Activated CD8-positive, alpha-beta memory T cell treated with anti-CD3 and anti-CD28 coated beads, Interleukin-2, amount 50 U/mL, for 24 hours (primary cell): ENCODE data around the gene MPP2.
"Not testable (repeated sequence)": the region's sequence is repeated elsewhere in the genome, so short reads cannot be mapped to it uniquely, and the experiment has no call there.

Source experiments
- DNase-seq: peaks from one replicate; pipeline ENCODE4 v3.0.0-alpha.2; 2020; ENCODE audit errors: extremely low read depth

MPP2 gene

DNA sequence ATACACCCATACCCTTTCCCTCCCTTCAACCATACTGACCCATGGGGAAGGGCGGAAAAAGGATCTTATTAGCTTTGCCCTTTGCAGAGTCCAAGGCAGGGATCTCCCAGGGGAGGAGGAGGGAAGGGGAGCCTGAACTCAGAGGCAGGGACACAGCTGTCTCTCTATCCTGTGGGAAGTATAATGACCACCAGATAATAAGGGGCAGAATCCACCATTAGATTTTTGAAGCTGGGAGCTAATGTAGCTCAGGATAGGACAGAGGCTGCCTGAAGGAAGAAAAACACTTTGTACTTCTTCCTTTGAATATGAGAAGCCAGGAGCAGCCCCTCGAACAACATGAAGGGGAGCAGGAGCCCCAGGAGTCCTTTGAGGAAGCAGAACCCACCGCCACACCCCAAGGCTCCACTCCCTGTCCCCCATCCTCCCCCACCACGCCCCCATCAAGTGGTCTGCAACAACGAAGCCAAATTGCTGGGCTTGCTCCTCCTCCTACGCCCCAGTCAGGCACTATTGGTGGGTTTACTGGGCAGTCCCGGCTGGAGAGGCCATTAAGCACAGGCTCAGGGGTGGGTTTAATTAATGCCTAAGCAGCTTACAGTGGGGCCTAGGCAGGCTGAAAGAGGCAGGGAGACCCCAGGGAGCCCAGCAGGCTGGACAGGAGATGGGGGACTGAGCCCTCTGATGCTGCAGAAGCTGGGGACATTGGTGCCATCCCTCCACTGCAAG lies 5.3 kb downstream of the MPP2 start:
- no peak for DNase-seq

DNA sequence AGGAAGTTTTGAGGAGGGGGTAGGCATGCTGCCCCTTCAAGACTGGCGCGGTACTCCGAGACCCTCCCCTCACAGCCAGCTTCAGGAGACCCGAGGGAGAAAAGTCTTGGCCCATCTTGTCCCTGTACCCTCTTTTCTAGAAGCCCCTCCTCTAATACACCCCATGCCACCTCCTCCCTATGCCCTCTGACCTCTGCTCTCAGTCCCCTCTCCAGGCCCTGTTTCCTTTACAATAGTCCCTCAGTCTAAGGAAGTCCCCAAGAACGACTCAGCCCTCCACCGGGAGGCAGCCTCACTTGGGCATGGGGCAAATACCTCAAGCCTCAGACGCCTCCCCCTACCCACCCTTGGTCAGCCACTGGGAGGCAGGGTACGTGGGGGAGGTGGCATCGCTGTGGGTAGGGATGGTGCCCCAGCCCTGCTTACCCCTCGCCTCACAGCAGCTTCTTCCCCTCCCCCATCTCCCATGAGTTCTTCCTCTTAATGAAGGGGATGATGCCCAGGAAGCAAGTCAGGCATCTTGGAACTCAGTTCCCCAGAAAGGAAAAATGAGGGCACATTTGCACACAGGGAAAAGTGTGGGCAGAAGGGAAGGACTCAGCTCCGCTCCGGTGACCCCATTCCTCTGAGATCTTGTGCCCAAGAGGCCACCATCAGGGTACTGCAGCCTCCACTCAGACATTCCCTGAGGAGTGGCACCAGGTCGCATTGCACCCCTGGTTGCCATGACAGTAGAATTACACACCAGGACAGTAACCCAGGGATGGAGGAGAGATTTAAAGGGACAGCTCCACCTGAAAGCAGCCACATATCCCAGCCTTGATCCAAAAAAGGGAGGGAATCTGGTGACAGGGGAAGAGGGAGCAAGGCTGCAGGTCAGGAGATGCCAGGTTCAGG lies 6.2 kb downstream of the MPP2 start:
- DNase-seq = no peak

DNA sequence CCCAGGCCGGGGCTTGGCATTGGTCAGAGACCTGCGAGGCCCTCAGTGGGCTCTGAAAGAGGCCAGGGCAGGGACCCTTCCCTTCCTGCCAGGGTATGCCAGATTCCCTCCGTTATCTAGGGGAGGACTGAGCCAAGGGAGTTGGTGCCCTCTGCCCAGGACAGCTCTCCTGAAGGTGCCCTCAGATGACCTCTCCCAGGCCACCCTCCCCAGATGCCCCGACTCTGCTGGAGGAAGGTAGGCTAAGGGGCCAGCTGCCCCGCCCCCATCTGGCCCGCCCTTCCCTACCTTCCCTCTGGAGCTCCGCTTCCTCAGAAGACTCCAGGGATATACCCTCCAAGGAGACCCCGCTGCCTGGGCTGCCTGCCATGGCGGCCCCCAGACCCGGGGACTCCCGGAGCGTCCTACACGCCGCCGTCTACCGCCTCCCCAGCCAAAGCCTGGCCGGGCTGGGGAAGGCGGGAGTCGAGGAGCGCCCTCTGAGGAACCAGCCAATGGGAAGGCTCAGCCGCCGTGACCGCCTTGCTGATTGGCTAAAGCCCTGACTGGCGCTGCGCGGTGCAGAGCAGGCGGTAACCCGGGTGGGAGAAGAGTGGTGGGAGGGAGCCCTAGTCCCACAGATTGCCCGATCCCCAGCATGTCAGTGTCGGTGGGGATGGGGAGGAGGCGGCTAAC lies 7.0 kb downstream of the MPP2 start:
- DNase-seq = peak; percentile 66

DNA sequence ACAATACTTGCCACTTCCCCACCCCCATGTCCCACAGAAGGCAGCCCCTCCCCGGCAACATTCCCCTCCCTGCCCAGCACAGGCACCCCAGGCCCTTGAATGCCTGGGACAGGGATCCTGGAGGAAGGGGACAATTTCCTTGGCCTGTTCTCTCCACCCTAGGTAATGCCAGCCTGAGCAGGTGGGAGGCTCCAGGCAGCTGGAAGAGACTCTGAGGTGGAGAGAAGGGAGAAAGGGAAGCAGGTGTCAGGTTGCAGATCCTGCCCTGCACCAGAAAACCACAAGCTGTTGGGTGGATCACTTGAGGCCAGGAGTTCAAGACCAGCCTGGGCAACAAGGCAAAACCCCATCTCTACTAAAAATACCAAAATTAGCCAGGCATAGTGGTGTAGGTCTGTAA lies 8.9 kb downstream of the MPP2 start:
- DNase-seq = no peak

DNA sequence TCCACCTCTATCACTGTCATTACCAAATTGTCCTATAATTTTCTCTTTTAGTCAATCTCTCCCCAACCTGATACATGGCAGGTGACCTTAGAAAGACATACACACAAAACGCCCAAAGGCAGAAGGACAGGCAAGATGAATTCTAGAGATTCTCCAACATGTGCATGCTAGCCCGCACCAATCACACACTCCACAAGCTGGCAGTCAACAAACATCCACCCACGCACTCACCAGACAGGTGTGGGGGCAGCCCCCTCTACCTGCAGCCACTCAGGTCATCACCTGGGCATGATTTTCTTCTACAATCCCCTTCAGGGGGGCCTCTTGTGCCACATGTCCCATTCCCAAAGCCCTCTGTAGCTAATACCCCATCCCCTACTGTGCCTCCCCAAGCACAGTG lies 9.5 kb downstream of the MPP2 start:
- no peak for DNase-seq

DNA sequence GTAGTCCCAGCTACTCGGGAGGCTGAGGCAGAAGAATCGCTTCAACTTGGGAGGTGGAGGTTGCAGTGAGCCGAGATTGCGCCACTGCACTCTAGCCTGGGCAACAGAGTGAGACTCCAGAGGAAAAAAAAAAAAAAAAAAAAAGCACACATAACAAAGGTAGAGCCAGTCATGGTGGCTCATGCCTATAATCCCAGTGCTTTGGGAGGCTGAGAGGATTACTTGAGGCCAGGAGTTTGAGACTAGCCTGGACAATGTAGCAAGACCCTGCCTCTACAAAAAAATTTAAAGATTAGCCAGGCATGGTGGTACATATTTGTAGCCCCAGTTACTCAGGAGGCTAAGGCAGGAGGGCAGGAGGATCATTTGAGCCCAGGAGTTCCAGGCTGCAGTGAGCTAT lies 12.8 kb downstream of the MPP2 start:
- not testable (repeated sequence) for DNase-seq

DNA sequence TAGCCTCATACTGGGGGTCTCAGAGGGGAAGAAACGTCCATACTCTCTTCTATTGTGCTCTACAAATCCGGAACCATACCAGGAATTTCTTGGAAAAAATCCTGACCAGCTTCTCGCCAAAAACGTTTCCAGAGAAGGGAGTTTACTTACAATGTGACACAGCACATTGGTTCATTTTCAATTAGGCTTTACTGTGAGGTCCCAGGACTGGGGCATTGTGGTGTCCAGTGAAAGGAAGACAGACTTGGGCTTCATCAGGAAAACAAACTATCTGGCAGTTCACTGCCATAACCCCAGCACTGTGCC lies 14.7 kb downstream of the MPP2 start:
- DNase-seq = no peak

DNA sequence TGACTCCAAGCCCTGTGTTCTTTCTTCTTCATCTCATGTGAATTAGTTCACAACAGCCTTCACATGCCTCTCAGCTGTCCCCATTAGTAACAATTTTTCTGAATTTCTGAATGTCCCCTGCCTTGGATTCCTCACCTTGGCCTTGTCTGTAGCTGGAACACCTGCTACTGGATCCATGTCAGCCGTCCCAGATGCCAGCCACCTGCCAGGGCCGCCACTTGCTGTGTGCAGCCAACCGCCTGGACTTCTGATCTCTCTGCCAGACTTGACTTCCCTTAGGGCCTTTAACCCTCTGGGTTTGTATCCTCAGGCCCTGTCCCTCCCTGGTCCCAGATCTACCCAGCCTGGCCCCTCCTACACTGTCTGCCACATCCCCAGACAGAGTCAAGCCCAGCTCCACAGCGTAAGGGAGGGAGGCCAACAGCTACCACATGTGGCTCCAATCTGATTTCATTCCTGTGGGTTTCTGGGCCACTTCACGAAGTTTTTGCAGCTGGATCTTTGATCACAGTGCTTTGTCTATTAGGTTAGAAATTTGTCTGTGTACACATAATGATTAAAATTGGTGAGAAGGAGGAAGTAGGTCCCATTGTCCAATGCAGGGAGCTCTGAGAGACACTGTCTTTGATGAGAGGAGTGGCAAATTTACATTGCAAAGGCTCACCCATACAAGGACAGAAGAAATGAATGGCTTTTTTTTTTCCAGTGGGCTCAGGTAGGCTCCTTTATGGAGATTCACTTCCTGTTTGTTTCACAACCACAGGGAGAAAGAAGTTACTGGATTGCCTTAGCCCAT lies 15.3 kb downstream of the MPP2 start:
- DNase-seq = no peak

DNA sequence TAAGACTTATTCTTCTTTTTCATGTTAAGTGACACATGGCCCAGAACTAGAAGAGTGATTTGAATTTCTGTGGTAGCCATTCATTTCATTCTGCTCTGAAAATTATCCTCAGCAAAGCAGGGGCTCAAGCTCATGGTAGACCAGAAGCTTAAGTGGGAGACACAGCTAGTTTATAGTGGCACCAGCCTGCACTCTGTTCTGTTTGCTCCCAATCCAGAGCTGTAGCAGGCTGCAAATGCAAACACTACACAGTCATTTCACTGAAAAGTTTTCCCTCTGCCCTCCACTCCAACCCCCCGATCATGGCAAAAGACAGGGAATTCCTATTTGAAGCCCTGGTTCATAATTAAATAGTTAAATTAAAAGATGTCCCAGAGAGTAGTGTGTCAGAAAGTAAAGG lies 17.1 kb downstream of the MPP2 start:
- DNase-seq = no peak

DNA sequence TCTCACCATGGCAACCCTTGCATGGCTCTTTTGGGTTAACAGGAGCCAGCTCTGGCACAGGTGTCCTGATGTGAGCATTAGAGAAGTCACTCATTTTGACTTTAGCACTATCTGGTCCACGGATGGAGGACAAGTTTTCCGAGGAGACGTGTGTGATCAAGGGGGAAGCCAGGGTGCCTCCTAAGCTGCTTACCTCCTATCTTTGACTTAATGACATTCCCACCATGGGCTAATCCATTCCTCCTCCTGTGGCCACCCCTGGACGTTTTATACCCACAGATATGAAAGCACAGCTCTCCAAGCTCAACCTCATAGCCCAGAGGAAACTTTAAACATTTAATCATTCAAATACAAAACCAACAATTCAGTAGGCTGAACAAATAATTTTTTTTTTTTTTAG lies 18.8 kb downstream of the MPP2 start:
- DNase-seq = no peak

DNA sequence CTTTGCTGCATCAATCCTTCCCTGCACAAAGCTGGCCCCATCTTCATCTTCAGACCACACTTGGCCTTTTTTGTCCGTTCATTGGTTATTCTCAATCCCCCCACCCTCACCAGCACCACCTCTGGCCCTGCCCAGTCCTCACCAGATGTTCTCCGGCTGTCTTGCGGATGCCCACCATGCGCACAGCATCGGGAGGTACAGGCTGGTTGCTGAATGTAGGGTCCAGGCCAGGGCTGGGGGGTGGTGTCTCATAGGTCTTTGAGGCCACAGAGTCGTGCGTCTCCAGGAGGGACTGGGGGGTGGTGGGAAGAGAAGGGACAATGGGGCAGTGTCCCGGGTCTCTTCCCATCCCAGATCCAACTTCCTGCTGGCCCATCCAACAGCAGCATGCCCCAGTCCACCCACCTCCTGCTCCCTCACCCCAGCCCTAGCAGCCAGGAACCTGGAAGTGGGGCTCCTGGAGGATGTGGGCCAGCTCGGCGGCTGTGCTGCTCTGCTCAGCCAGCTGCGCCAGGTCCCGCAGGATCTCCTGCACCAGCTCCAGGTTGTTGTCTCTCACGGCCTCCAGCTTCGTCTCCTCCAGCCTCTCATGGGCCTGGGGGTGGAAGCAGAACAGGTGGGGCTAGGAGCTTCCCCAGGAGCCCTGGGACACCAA lies 24.4 kb downstream of the MPP2 start:
- DNase-seq = no peak

DNA sequence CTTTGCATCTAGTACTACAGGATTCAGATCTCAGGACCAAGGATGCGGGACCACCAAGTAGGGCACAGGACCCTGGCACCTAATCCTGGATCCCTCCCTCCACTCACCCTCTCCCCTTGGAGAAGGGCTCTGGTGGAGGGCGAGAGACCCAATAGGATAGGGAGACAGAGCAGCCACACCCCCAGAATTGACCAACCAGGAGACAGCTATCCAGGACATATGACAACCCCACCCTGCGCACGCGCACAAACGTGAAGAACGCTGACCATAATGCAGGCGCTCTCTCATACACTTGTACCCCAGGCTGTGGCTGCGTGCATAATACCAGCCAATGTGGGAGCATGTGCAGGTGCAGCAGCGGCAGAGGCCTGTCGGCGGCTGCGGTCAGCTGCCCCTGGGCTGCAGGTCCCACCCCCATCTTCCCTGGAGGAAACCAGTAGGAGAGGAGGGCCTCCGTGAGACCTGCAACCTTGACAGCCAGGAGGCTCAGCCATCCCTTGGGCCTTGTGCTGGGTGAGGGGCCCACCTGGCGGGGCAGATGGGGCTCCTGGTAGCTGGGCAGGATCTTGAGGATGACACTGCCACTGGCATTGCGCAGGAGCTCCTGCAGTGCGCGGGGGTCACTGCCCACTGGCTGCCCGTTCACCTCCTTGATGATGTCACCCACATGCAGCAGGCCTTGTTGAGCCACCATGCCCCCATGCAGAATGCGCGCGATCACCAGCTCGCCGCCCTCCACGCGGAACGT lies 25.4 kb downstream of the MPP2 start:
- DNase-seq = no peak

DNA sequence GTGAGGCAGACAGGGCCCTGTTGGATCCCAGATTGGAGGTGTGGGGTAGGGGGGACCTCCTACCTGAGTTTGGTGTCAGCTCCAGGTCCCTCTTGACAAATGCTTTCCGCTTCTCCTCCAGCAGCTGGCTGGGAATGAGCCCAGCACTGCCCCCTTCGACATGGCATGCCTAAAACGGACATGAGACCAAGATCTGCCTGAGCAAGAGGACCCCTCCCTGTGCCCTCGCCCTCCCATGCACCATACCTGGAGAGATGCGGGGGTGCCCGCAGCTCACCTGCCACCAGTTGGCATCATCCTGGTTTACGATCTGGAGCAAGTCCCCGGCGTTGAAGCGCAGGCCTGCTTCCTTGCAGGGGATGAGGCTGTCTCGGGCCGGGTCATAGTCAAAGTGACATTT lies 26.2 kb downstream of the MPP2 start:
- DNase-seq = no peak

DNA sequence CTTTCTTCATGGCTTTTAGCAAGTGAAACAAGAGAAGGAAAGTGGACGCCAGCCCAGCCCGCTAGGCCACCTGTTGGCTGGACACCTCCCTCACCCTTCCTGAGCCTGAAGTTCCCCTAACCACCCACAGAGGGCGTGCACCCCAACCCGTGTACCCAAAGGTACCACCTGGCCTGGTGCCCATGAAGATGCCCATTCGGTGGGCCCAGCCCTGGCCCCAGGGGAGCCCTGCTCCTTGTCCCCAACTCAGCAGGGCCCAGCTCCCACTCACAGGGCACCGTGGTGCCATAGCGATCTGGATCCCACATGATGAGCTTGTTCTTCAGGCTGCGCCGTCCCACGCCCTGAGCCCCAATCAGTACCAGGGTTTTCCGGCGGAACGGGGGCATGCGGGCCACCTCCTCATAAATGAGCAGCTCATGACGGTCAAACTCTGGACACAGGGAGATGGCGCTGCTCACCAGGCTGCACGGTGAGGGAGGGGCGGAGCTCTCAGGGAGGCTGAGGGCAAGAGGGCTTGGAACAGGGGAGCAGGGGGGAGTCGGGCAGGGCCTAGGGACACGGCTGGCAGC lies 26.8 kb downstream of the MPP2 start:
- no peak for DNase-seq

DNA sequence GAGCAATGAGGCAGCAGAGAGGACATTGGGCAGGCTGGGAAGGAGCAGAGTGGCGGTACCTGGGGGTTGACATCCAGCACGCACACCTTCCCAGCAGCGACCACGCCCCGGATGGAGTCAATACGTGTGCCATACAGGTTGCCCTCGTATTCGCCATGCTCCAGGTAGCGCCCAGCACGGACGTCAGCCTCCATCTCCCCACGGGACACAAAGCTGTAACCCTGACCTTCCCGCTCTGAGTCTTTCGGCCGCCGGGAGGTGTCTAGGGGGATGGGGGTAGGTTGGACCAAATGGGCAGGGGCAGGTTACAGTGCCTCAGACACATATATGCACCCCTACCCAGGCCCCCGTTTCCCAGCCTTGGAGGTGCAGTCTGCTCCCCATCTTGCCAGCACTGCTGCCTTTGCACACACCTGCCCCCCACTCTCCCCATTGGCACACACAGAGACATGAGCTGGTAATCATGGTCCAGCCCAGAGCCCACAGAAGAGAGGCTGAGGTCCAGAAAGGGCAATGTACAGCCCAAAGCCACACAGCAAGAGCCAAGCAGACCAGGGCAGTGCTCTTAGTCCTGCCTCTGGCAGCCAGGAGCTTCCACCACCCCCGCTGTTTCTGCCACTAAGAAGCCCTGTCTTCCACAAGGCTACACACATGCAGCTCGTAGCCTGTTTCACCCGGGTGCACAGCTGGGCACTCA lies 27.5 kb downstream of the MPP2 start:
- no peak for DNase-seq

DNA sequence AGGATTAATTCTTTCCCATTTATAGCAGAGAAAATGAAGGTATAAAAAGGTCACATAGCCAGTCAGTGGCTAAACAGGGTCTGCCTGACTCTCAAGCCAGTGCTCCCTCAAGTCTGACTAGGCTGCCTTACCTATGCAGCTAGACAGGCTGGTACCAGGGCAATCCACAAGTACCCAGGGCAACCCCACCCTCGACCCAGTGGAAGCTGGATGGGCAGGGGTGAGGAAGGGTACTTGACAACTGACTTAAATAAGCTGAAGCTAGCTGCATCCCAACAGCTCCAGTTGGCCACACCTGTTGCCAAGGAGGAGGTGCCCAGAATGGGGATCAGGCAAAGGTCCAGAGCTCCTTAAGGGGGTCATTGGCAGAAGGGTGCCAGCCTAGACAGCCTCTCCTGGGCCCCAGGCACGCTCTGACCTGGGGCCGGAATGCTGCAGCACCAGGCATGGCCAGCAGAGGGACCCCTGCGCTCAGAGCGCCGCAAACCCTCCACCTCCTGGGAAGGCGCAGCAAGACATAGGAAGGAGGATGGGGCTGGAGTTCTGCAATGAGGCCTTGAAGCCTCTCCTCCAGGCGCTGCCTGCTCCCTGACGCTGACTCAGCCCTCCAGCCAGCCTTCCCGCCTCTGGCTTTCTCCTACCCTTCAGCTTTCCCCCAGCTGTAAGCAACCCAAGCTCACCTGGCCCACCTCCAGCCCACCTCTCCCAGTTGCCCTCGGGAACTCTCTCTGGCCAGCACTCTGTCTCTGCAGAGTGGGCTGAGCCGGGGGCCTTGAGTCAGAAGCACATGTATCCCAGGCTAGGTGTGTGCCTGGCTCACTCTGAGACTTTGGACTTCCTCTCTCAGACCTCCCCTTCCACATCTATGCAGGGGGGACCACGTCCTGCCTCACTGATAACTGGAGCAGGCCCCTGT lies 28.8 kb downstream of the MPP2 start:
- DNase-seq = peak; percentile 6

DNA sequence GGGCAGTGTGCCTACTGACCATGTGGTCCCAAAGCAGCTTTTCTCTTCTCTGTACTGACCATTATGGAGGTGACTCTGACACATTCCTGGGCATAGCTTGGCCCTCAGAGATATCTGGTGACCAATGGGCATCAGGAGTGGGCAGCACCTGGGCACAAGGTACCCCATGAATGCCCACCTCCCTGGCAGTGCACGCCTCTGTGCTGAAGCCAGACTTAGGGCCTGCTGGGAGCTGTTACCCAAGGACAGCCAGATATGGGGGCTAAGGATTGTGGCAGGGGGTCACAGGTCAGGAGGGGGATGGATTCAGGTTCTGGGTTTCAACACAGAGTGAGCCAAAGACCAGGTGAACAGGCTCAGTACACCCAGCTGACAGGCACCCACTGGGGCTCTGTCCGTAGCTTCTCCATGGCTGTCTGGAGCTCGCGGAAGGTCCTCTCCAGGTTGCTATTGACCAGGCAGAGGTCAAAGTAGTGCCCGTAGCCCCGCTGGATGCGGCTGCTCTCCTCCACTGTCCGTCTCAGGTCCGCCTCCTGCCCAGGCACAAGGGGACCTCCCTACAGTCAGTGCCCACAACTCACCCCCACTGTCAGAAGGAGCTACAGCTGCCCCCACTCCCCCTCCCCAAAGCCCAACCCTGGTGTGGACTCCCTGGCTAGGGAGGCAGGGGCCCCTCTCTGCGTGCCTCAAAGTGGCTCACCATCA lies 29.7 kb downstream of the MPP2 start:
- no peak for DNase-seq

DNA sequence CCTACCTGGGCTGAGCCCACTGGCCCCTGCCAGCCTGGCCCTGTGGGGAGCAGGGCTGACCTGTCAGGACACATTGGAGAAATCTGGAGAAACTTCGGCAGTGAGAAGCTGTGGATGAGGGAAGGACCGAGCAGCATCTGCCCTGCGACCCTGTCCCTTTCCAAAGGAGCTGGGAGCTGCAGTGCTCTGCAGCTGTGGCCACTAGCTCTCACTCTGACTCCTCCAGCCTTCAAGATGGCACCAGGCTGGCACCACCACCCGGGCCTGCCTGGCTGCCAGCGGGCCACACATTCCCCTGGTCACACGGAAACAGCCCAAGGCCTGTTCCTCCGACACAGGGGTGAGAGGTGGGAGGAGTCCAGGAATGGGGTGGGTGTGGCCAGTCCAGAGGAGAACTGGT lies 30.3 kb downstream of the MPP2 start:
- DNase-seq = no peak
